ENCODE measurements around the gene SYF2.

DNA sequence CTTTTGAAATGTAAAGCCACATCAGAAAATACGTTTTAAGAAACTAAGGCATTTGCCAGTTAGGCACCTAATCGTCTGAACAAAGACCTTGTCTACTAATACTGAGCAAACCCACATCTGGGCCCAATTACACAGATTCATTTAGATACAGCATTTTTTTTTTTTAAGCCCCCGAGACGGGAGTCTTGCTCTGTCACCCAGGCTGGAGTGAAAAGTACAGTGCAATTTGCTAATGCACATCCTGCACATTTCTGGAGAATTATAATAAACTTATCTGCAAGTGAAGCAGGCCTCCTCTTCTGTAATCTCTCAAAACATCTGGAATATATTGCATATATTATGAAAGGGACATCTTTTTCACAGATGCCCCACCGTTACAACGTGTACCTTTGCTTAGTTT is 11.6 kb upstream of the SYF2 start:
- TF ChIP-seq ARNTL (CRISPR knock-in tag; IDR thresholded peaks at IDR 0.05; ENCODE audit: borderline replicate concordance, low read depth) (no peak), GLIS3 (CRISPR knock-in tag; IDR thresholded peaks at IDR 0.05) (no peak), TCF4 (CRISPR knock-in tag; IDR thresholded peaks at IDR 0.05; ENCODE audit: borderline replicate concordance) (peak; percentile 93), ZFP3 (CRISPR knock-in tag; IDR thresholded peaks at IDR 0.05) (no peak), CSDC2 (CRISPR knock-in tag; IDR thresholded peaks at IDR 0.05) (no peak), RARB (CRISPR knock-in tag; IDR thresholded peaks at IDR 0.05) (no peak)
- TF ChIP-seq, protein P1, sequence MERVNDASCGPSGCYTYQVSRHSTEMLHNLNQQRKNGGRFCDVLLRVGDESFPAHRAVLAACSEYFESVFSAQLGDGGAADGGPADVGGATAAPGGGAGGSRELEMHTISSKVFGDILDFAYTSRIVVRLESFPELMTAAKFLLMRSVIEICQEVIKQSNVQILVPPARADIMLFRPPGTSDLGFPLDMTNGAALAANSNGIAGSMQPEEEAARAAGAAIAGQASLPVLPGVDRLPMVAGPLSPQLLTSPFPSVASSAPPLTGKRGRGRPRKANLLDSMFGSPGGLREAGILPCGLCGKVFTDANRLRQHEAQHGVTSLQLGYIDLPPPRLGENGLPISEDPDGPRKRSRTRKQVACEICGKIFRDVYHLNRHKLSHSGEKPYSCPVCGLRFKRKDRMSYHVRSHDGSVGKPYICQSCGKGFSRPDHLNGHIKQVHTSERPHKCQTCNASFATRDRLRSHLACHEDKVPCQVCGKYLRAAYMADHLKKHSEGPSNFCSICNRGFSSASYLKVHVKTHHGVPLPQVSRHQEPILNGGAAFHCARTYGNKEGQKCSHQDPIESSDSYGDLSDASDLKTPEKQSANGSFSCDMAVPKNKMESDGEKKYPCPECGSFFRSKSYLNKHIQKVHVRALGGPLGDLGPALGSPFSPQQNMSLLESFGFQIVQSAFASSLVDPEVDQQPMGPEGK (CRISPR knock-in tag; IDR thresholded peaks at IDR 0.05; ENCODE audit: borderline replicate concordance), result no peak
- TF ChIP-seq, protein P2, sequence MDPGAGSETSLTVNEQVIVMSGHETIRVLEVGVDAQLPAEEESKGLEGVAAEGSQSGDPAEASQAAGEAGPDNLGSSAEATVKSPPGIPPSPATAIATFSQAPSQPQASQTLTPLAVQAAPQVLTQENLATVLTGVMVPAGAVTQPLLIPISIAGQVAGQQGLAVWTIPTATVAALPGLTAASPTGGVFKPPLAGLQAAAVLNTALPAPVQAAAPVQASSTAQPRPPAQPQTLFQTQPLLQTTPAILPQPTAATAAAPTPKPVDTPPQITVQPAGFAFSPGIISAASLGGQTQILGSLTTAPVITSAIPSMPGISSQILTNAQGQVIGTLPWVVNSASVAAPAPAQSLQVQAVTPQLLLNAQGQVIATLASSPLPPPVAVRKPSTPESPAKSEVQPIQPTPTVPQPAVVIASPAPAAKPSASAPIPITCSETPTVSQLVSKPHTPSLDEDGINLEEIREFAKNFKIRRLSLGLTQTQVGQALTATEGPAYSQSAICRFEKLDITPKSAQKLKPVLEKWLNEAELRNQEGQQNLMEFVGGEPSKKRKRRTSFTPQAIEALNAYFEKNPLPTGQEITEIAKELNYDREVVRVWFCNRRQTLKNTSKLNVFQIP (CRISPR knock-in tag; IDR thresholded peaks at IDR 0.05; ENCODE audit: borderline replicate concordance, low read depth), result no peak
- TF ChIP-seq, protein P3, sequence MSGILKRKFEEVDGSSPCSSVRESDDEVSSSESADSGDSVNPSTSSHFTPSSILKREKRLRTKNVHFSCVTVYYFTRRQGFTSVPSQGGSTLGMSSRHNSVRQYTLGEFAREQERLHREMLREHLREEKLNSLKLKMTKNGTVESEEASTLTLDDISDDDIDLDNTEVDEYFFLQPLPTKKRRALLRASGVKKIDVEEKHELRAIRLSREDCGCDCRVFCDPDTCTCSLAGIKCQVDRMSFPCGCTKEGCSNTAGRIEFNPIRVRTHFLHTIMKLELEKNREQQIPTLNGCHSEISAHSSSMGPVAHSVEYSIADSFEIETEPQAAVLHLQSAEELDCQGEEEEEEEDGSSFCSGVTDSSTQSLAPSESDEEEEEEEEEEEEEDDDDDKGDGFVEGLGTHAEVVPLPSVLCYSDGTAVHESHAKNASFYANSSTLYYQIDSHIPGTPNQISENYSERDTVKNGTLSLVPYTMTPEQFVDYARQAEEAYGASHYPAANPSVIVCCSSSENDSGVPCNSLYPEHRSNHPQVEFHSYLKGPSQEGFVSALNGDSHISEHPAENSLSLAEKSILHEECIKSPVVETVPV (CRISPR knock-in tag; IDR thresholded peaks at IDR 0.05), result no peak
